Tibial artery (tissue), 4 donors: ENCODE measurements around the gene TRAF3IP3.

Experiments
- DNase-seq, 2 donors: peaks; one replicate each; pipeline ENCODE4 v3.0.0-alpha.2; 2019
- H3K27ac ChIP-seq, 2 donors: fragments of 200-600 bp; sonication (generic) in 1 of 2; 1 replicate in 1 of 2; 2 replicates in 1 of 2; pipeline ENCODE4 v1.5.1; 2018 to 2019; ENCODE audit warnings: mild to moderate bottlenecking in 1 of 2
- H3K27me3 ChIP-seq, 2 donors: fragments of 200-600 bp; sonication (generic) in 1 of 2; one replicate each; pipeline versions ENCODE4 v1.5.1 to v1.6.0; 2016 to 2019
- H3K36me3 ChIP-seq, 3 donors: fragments of 200-600 bp; sonication (generic) in 2 of 3; one replicate each; pipeline ENCODE4 v1.5.1; 2016 to 2019; ENCODE audit warnings: mild to moderate bottlenecking in 2 of 3
- H3K4me1 ChIP-seq, 4 donors: fragments of 200-600 bp; sonication (generic) in 2 of 4; 1 replicate in 3 of 4; 2 replicates in 1 of 4; pipeline ENCODE4 v1.5.1; 2016 to 2019
- H3K4me3 ChIP-seq, 2 donors: fragments of 200-600 bp; sonication (generic) in 1 of 2; 1 replicate in 1 of 2; 2 replicates in 1 of 2; pipeline ENCODE4 v1.5.1; 2018 to 2019; ENCODE audit warnings: mild to moderate bottlenecking in 2 of 2
- H3K9me3 ChIP-seq, 3 donors: fragments of 200-600 bp; sonication (generic) in 1 of 3; one replicate each; pipeline ENCODE4 v1.5.1; 2016 to 2019
- CTCF ChIP-seq, 2 experiments: fragments of 200-600 bp in 1 of 2; fragments of 450-650 bp in 1 of 2; IDR thresholded peaks; one replicate each; pipeline ENCODE4 v1.5.1; 2017 to 2019; ENCODE audit warnings: antibody characterized with exemption in 2 of 2, mild to moderate bottlenecking in 1 of 2, moderate library complexity in 1 of 2
- intact Hi-C: fragments of 100-400 bp; cut with DNase I; formaldehyde crosslinking; loops from one replicate; pipeline ENCODE4 v1.15.0; 2023; ENCODE audit warnings: low total_unique reads

TRAF3IP3 gene

GRCh38 chr1:209755926-209756614, at the start of gene TRAF3IP3:
TSS of gene TRAF3IP3 (plus strand) at chr1:209756053. CDS start at chr1:209760040, 3,987 bp downstream.
- Histone ChIP-seq H3K27ac (no peak within 1 kb of the TSS), H3K27me3 (no peaks in the 10 kb centered on the region), H3K4me3 (no peak within 1 kb of the TSS), H3K36me3 (no peaks in the 10 kb centered on the region), H3K9me3 (no peaks in the 10 kb centered on the region), H3K4me1 (no peaks in the 10 kb centered on the region)
- peak in 1 of 2 donors; percentile 37 for DNase-seq
- no peak for TF ChIP-seq CTCF (IDR thresholded peaks at IDR 0.05)
- intact Hi-C loops, result no loop called here

- no peak for DNase-seq
- no peaks in the 10 kb centered on the region for H3K9me3 ChIP-seq
- peaks cover 0 to 4% of the 10 kb centered on the region in 2 donors for H3K27me3 ChIP-seq
- no peak overlapping the region for H3K4me3 ChIP-seq
- TF ChIP-seq CTCF (IDR thresholded peaks at IDR 0.05), result no peak
- intact Hi-C loops, result no loop called here
- no peaks in the 10 kb centered on the region for H3K36me3 ChIP-seq
- H3K4me1 ChIP-seq, result no peaks in the 10 kb centered on the region
- no peak overlapping the region for H3K27ac ChIP-seq
Observed at GRCh38 chr1:209706622-209707021, 49.2 kb upstream of the TRAF3IP3 start.

GRCh38 chr1:209707308-209707707, 48.5 kb upstream of the TRAF3IP3 start:
- no peaks in the 10 kb centered on the region for H3K36me3 ChIP-seq
- H3K4me3 ChIP-seq, result no peak overlapping the region
- H3K4me1 ChIP-seq, result no peaks in the 10 kb centered on the region
- H3K27ac ChIP-seq, result no peak overlapping the region
- peaks cover 0 to 4% of the 10 kb centered on the region in 2 donors for H3K27me3 ChIP-seq
- no peaks in the 10 kb centered on the region for H3K9me3 ChIP-seq
- intact Hi-C loops, result no loop called here
- DNase-seq, result no peak
- no peak for TF ChIP-seq CTCF (IDR thresholded peaks at IDR 0.05)

GRCh38 chr1:209708297-209708696, 47.6 kb upstream of the TRAF3IP3 start:
- Histone ChIP-seq H3K9me3 (no peaks in the 10 kb centered on the region), H3K4me3 (no peak overlapping the region), H3K4me1 (no peaks in the 10 kb centered on the region), H3K36me3 (no peaks in the 10 kb centered on the region), H3K27ac (no peak overlapping the region), H3K27me3 (peaks cover 0 to 4% of the 10 kb centered on the region in 2 donors)
- intact Hi-C loops, result no loop called here
- TF ChIP-seq CTCF (IDR thresholded peaks at IDR 0.05), result no peak
- DNase-seq, result no peak

- Histone ChIP-seq H3K4me3 (no peak overlapping the region), H3K27ac (no peak overlapping the region), H3K9me3 (no peaks in the 10 kb centered on the region), H3K4me1 (no peaks in the 10 kb centered on the region), H3K36me3 (no peaks in the 10 kb centered on the region), H3K27me3 (peaks cover 0 to 4% of the 10 kb centered on the region in 2 donors)
- no peak for DNase-seq
- intact Hi-C loops, result no loop called here
- TF ChIP-seq CTCF (IDR thresholded peaks at IDR 0.05), result no peak
Observed at GRCh38 chr1:209710093-209710492, 45.8 kb upstream of the TRAF3IP3 start.
